Testis (tissue), 2 donors: Measurements from ENCODE around the gene SLC7A5.
"Not testable (repeated sequence)": the region's sequence is repeated elsewhere in the genome, so short reads cannot be mapped to it uniquely, and the experiment has no call there.

Source experiments
- POLR2A ChIP-seq: fragments of 450-650 bp; IDR thresholded peaks from one replicate; pipeline ENCODE4 v1.6.1; 2017; ENCODE audit warnings: antibody characterized with exemption, mild to moderate bottlenecking, moderate library complexity
- TF ChIP-seq, protein P1 (sequence below), 3 experiments: fragments of 450-650 bp in 2 of 3; fragments of 200-600 bp in 1 of 3; sonication (generic) in 1 of 3; IDR thresholded peaks; one replicate each; pipeline ENCODE4 v1.5.1; 2016 to 2019; ENCODE audit warnings: antibody characterized with exemption in 3 of 3, mild to moderate bottlenecking in 2 of 3, moderate library complexity in 1 of 3

- TF ChIP-seq, protein P1, sequence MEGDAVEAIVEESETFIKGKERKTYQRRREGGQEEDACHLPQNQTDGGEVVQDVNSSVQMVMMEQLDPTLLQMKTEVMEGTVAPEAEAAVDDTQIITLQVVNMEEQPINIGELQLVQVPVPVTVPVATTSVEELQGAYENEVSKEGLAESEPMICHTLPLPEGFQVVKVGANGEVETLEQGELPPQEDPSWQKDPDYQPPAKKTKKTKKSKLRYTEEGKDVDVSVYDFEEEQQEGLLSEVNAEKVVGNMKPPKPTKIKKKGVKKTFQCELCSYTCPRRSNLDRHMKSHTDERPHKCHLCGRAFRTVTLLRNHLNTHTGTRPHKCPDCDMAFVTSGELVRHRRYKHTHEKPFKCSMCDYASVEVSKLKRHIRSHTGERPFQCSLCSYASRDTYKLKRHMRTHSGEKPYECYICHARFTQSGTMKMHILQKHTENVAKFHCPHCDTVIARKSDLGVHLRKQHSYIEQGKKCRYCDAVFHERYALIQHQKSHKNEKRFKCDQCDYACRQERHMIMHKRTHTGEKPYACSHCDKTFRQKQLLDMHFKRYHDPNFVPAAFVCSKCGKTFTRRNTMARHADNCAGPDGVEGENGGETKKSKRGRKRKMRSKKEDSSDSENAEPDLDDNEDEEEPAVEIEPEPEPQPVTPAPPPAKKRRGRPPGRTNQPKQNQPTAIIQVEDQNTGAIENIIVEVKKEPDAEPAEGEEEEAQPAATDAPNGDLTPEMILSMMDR (IDR thresholded peaks at IDR 0.05), result not testable (repeated sequence)
- TF ChIP-seq POLR2A, result not testable (repeated sequence)
Measured at GRCh38 chr16:87879411-87880013, 10.2 kb upstream of the SLC7A5 start.
